Gastrocnemius medialis (tissue), 4 donors: ENCODE results near the gene ZNF770.

Experiments
- POLR2A ChIP-seq, 2 donors: fragments of 450-650 bp; IDR thresholded peaks; one replicate each; pipeline ENCODE4 v1.6.1; 2017; ENCODE audit warnings: antibody characterized with exemption in 2 of 2, mild to moderate bottlenecking in 2 of 2, moderate library complexity in 2 of 2
- TF ChIP-seq, protein P1 (sequence below), 5 experiments: fragments of 450-650 bp in 3 of 5; fragments of 200-600 bp in 2 of 5; sonication (generic) in 2 of 5; IDR thresholded peaks in 4 of 5; conservative IDR thresholded peaks in 1 of 5; 1 replicate in 4 of 5; 2 replicates in 1 of 5; pipeline ENCODE4 v1.5.1; 2016 to 2019; ENCODE audit warnings: antibody characterized with exemption in 5 of 5, mild to moderate bottlenecking in 3 of 5, moderate library complexity in 3 of 5

GRCh38 chr15:34987609-34988026 is 469 bp downstream of the ZNF770 start:
- TF ChIP-seq, protein P1, sequence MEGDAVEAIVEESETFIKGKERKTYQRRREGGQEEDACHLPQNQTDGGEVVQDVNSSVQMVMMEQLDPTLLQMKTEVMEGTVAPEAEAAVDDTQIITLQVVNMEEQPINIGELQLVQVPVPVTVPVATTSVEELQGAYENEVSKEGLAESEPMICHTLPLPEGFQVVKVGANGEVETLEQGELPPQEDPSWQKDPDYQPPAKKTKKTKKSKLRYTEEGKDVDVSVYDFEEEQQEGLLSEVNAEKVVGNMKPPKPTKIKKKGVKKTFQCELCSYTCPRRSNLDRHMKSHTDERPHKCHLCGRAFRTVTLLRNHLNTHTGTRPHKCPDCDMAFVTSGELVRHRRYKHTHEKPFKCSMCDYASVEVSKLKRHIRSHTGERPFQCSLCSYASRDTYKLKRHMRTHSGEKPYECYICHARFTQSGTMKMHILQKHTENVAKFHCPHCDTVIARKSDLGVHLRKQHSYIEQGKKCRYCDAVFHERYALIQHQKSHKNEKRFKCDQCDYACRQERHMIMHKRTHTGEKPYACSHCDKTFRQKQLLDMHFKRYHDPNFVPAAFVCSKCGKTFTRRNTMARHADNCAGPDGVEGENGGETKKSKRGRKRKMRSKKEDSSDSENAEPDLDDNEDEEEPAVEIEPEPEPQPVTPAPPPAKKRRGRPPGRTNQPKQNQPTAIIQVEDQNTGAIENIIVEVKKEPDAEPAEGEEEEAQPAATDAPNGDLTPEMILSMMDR (IDR thresholded peaks at IDR 0.05 in 4 of 5, conservative IDR thresholded peaks at IDR 0.05 in 1 of 5) = no peak
- TF ChIP-seq POLR2A (IDR thresholded peaks at IDR 0.05) = no peak
